Raji (cell line): Measurements from ENCODE around the gene C3orf22.

Experiments
- POLR2A ChIP-seq: IDR thresholded peaks from 2 replicates; pipeline ENCODE4 v1.6.1; 2011; ENCODE audit warnings: low read depth, low read length, control low read depth; ENCODE audit not compliant: insufficient read depth

C3orf22 gene

GRCh38 chr3:126567696-126568438 is 9.1 kb upstream of the C3orf22 start:
- no peak for TF ChIP-seq POLR2A

GRCh38 chr3:126562737-126563276 is 4.1 kb upstream of the C3orf22 start:
- no peak for TF ChIP-seq POLR2A

GRCh38 chr3:126557761-126558160 is 971 bp downstream of the C3orf22 start:
- TF ChIP-seq POLR2A = no peak

- no peak for TF ChIP-seq POLR2A
These were observed 1.4 kb downstream of the C3orf22 start for GRCh38 chr3:126557415-126557745.

GRCh38 chr3:126556637-126557414 is 1.9 kb downstream of the C3orf22 start:
- TF ChIP-seq POLR2A = no peak

GRCh38 chr3:126555795-126556636 is 2.7 kb downstream of the C3orf22 start:
- TF ChIP-seq POLR2A = no peak

GRCh38 chr3:126554560-126555525 is 3.9 kb downstream of the C3orf22 start:
- no peak for TF ChIP-seq POLR2A

- no peak for TF ChIP-seq POLR2A
These were observed 5.2 kb downstream of the C3orf22 start for GRCh38 chr3:126553284-126554084.

- TF ChIP-seq POLR2A = no peak
These were observed 5.9 kb downstream of the C3orf22 start for GRCh38 chr3:126552688-126553283.

- TF ChIP-seq POLR2A = no peak
These were observed 6.7 kb downstream of the C3orf22 start for GRCh38 chr3:126551839-126552687.

- TF ChIP-seq POLR2A = no peak
These were observed 7.5 kb downstream of the C3orf22 start for GRCh38 chr3:126551121-126551838.

- TF ChIP-seq POLR2A = no peak
These were observed 8.2 kb downstream of the C3orf22 start for GRCh38 chr3:126550488-126551051.
